H54 (cell line): ENCODE data around the gene SRRM2.

Source experiments
- DNase-seq: peaks from one replicate; pipeline ENCODE4 v3.0.0; 2011; ENCODE audit warnings: low spot score, mixed read lengths; ENCODE audit not compliant: insufficient read length
- FAIRE-seq: peaks from 3 replicates; lab custom pipeline; 2011; peaks lifted over from hg19 to GRCh38; lab: Jason Lieb, UNC
- POLR2A ChIP-seq: IDR thresholded peaks from 2 replicates; pipeline ENCODE4 v1.6.1; 2011; ENCODE audit warnings: low read depth, mild to moderate bottlenecking, low read length

Gene SRRM2

DNA sequence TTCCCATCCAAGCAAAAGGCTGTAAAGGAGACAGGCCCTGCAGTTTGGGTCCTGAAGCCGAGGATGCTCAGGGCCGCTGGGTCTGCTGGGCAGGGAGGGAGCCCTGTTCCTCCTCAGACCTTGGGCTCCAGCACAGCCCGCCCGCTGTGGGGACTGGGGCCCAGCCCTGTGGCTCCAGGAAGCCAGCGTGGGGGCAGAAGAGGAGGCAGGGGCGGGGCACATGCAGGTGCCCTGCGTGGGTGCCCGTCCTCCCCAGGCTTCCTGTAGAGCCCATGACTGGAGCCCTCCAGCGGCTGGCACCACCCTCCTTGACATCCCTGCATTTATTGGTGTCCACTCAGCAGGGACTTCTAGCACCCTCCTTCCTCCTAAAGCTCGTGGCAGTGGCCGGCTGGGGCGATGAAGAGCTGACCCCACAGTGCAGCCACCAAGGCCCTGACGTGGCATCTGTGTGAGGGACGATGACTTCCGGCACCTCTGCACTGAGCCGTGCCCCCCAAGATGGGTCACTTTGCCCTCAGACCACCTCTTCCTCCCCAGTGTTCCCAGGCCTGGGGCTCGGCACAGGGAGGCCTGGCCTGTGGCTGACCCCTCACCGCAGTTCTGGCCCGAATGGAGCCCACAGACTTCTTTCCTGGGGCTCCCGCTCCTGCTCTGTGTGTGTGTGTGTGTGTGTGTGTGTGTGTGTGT is 42.3 kb upstream of the SRRM2 start:
- FAIRE-seq = no peak

DNA sequence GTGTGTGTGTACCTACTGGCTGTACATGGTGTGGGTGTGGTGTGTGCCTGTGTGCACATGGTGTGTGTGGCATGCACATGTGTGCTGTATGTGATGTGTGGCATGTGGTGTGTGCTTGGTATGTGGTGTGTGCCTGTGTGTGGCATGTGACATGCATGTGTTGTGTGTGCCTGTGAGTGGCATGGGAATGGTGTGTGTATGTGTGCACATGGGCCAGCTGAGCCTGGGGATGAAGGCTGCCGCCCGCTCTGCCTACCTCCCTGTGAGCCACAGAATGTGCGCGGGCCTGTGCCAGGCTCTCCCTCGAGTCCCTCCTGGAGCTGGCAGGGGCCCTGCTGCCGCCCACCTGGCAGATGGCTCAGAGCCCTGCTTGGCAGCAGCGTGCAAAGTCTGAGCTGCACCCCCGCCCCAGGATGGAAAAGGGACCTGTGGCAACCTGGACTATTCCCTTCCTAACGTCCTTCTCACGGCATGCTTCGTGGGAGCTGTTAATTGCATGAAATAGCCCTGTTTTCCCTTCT is 41.7 kb upstream of the SRRM2 start:
- DNase-seq (no peak), FAIRE-seq (no peak)
- no peak for TF ChIP-seq POLR2A

More for the DNA sequence above, 42.3 kb upstream of the SRRM2 start:
- DNase-seq = no peak
- TF ChIP-seq POLR2A = no peak

DNA sequence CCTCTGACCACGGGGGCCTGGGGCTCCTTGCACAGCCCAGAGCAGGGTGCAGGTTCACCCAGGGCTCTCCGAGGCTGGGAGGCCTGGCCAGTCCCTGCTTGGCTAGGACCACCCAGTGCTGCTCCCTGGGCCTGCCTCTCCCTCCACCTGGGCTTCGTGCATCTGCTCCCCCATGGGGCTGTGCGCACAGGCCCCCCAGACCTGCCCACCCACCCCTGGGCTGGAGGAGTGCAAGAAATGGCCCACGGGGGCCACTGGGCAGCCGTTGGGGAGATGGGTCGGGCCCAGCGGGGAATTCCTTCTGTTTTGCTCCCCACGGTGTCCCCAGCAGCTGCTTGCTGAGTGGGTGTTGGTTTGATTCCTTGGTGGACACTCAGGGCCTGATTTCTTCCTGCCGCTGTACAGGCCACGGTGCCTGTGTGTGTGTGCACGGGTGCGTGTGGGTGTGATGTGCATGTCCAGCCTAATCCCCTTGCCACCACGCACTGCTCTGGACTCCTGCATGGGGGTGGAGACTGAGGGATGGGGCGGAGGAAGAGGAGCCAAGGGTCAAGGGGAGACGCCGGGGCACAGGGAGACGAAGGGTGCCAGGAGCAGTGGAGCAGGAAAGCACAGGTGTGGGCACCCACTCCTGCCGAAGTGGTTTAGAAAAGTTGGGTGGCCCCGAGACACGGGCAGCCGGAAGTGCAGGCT is 40.9 kb upstream of the SRRM2 start:
- no peak for TF ChIP-seq POLR2A
- DNase-seq (no peak), FAIRE-seq (no peak)

DNA sequence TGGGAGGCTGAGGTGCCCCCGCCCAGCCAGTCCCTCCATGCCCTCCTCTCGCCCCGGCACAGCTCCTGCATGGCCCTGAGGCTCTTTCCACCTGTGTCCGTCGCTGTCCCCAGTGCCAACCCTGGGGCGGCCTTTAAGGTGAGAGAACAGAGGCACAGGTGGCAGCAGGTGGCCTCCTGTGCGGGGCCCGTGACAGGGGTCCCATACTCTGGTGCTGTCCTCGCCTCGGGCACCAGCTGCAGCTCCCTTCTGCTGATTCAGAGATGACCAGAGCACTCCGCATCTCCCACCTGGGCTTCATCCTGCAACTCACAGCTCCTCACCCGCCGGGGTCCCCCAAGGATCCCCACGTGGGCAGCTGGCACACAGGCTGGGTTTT is 40.4 kb upstream of the SRRM2 start:
- no peak for FAIRE-seq

DNA sequence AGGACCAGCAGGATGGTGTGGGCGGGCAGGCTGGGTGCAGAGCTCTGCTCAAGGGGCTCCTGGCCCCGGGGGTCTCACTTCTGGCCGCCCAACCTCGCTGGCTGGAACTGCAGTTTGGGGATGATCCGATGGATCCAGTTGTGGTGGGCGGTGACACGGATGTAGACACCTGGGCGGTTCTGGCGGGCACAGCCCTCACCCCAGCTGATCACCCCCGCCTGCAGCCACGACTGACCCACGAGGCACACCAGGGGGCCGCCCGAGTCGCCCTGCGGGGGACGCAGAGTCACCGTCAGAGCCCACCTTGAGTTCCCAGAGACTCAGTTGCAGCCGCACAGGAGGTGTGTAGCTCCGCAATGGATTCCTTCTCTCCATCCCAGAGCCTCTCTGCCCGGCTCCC is 39.9 kb upstream of the SRRM2 start:
- FAIRE-seq (no peak), DNase-seq (no peak)
- no peak for TF ChIP-seq POLR2A

More for the DNA sequence above, 40.4 kb upstream of the SRRM2 start:
- DNase-seq = no peak
- TF ChIP-seq POLR2A = no peak

DNA sequence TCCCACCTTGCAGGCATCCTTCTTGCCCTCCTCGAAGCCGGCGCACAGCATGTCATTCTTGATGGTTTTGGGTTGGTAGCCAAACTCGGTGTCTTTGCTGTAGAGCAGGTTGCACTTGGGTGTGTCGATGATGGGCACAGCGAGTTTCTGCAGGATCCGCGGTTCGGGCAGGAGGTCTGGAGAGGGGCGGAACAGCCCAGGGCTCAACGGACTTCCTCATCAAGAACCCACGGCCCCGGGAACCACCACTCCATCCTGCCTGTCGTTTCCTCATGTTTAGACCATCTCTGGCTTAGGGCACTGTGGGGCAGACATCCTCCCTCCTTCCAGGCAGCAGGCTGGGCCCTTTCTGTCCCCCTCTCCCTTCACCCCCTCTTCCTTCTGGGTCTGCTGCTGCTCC is 38.9 kb upstream of the SRRM2 start:
- no peak for TF ChIP-seq POLR2A
- FAIRE-seq (no peak), DNase-seq (no peak)

DNA sequence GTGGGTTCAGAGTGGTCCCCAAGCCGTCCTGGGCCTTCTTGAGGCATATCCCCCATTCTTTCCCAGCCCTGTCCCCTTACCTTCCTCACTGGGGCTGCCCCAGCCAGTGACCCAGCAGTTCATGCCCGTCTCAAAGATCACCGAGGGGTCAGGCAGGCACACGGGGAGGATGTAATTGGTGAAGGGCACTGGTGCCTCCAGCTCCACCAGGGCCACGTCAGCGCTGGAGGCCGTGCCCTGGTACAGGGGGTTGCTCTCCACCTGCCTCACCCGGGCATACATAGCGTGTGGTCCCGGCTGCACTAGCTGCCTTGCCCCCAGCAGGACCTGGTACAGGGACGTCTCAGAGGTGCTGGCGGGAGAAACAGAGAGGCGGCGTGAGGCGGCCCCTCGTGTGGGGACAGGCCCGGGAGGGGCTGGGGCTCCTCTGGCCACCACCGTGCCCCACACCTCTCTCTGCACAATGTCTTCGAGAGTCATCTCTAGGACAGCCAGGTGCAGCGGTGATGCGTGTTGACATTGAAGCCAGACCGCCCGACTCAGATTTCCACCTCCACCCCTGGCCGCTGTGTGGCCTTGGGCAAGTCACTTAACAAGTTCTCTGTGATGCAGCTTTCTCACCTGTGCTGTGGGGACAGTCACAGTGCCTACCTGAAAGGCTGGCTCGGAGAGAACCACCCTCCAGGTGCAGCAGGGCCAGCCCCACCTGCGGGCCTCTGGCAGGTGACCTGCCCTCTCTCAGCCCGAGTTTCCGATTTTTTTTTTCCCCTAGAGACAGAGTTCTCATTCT is 38.3 kb upstream of the SRRM2 start:
- no peak for FAIRE-seq
- TF ChIP-seq POLR2A = no peak
- DNase-seq = no peak

DNA sequence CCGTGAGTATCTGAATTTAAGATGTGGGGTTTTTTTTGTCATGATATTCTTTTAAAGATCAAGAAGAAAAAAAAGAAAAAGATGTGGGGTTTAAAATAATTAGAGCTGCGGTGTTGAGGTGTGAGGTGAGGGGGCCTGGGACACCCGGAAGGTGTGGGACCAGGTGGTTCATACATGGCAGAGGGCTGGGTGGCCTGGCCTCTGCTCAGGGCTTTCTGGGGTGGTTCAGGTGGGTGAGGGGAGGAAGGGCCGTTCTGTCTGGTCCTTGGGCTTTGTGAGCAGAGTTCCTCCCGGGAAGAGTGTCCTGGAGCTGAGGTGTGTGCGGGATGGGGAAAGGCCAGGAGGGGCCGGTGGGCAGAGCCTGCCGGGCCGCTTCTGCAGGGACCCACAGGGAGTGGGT is 37.4 kb upstream of the SRRM2 start:
- FAIRE-seq = no peak
- DNase-seq = no peak

DNA sequence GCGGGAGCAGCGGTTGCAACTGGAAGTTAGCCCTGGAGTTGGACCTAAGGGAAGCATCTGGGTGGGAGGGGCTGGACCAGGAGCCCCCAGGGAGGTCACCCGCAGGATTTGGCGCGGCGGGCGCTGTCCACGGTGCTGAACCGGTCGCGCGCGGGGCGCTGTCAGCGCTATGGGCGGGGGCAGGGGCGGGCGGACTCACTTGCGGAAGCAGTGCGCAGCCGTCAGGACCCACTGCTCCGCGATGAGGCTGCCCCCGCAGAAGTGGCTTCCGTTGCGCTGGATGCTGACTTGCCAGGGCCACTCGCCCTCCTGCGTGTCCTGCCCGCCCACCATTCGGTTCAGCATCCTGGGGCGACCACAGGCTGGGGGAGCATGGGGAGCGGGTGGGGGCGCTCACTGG is 36.9 kb upstream of the SRRM2 start:
- TF ChIP-seq POLR2A = no peak
- FAIRE-seq = no peak
- DNase-seq = no peak

More for the DNA sequence above, 37.4 kb upstream of the SRRM2 start:
- no peak for TF ChIP-seq POLR2A

DNA sequence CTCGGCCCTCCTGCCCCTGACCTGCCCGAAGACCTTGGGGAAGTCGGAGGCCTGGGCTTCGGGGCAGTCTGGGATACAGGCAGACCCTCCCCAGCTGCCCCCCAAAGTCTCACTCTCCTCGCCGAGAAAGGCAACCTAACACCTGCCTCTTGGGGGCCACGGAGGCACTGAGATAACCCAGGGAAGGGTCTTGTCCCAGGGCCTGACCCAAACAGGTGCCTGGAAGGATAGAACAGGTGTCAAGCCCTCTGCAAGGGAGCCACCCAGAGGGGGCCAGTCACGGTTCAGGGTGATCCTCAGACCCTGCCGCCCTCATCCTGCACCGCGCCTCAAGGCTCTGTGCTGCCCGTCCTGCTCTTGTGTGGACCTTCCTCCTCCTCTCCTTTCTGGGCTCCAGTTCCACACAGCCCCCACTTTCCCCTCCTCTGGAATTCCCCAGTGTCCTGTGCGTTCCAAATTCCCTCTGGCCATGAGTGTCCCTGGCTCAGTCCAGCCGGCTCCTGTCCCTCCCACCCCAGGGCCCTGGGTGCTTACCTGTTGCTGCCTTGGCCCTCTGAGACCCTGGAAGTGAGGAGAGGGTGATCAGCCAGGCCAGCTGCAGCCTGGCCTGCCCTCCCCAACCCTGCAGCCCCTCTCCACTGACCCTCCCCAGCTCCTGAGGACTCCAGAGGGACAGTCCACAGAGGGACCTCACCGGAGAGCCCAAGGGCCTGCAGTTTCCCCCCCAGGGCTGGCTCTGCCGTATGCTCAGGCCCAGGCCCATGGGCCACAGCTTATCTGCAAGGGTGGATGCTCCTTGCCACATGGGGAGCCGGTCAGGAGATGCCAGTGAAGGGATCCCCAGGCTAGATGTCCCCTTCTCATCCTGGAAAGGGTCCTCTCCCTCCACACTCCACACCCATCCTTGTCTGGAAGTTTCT is 36.2 kb upstream of the SRRM2 start:
- FAIRE-seq (no peak), DNase-seq (no peak)
- TF ChIP-seq POLR2A = no peak

DNA sequence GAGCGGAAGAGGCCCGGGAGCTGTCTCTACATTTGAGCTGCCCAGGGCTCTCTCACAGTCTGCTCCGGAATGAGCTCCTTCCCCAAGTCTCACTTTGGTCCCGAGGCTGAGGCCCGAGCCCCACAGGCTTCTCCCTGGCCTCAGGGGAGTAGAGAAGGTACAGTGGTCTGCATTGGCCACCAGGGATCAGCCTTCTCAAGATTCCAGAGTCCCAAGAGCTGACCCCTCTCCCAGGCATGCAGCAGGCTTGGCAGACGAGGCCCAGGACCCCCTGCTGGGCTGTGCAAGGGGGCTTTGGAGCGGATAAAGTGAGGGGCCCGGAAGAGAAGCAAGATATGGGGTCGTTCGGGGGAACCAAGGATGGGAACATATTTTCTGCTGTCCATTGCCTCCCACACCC is 35.5 kb upstream of the SRRM2 start:
- FAIRE-seq (no peak), DNase-seq (no peak)
- TF ChIP-seq POLR2A = no peak

DNA sequence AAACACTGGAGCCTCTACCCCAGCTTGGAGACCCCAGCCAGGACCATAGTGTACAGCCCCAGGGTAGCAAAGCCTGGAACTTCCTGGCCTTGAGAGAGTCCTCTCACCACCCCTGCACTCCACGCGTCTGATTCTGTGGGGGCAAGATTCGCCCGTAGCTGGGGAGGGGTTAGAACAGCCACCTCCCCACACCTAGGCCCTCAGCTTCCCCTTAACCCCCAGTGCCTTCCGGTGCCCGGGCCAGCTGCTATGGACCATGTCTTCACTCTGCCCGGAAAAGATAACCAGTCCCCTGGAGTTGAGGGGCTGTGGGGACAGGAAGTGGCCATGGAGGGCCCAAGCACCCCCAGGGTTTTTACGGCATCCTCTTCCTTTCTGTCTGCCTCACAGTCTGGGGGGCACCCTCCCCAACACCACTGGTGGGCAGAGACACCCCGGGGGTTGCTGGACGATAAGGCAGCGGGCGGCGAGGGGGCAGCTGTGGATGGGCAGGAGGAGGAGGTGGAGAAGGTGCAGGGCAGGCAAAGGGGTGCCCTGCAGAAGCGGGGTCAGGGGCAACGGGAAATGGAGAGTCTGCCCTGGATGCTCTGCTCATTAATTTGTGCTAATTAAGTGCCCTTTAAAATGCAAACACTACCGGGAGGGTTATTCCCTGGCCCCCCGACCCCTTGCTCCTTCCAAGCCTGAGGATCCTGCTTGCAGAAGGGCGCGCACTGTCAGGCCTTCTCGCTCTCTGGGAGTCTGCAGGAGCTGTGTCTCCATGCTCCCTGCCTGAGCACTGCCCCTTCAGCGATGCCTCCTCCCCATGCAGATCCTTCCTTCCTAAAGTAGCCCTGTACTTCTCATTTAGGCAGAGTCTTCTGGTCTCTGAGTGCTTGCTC is 34.8 kb upstream of the SRRM2 start:
- FAIRE-seq (no peak), DNase-seq (no peak)
- no peak for TF ChIP-seq POLR2A
